Measurements from ENCODE around the gene MBTPS2. TPM values are rescaled to one million over a fixed set of nuclear protein-coding genes. Genes with fewer than 3 reads are reported as not detected.

The MBTPS2 gene
- total RNA-seq, result 10 to 100 TPM in 3 of 4 donors, 1 to 10 TPM in 1; 8.5 to 12.2 (median 10.4) TPM

DNA sequence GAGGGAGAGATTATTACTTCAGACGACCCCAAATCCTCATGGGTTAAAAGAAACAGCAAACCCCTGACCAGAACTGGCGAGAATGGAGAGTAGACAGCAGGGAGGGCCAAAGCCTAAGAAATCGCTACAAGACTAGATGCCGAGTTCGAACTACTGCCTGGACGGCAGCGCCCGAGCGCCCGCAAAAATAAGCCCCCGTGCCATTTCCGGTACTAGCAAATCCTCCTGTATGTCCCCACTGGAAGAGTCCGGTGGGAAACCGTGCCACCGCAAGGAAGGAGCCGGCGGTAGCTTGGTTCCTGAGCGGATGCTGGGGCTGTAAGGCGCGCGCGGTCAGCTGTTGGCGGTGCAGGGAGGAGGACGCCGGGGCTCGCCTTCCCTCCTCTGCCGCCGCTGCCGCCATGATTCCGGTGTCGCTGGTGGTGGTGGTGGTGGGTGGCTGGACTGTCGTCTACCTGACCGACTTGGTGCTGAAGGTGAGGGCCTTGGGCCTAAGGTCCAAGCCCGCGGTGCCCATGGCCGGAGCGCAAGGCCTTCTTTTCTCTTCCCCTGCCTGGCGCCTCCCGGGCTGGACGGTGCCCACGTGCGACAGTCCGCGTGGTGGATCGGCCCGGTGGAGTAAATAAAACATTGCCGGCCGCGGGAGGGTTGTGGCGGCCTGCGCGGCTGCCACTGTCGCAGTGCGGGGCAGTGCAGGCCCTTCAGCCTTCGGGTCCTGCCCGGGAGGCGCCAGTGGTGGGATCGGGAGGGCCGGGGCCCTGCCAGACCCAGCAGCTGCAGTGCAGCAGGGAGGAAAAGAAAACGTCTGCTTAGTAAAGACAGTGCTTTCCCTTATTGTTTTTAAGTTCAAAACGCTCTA lies at the start of gene MBTPS2:
MBTPS2 (plus strand) TSS at position 284 of the 859 bp plus-strand sequence; CDS start at position 402, 118 bp downstream.
- TF ChIP-seq CTCF (IDR thresholded peaks at IDR 0.05; ENCODE audit: low read depth), result no peak

DNA sequence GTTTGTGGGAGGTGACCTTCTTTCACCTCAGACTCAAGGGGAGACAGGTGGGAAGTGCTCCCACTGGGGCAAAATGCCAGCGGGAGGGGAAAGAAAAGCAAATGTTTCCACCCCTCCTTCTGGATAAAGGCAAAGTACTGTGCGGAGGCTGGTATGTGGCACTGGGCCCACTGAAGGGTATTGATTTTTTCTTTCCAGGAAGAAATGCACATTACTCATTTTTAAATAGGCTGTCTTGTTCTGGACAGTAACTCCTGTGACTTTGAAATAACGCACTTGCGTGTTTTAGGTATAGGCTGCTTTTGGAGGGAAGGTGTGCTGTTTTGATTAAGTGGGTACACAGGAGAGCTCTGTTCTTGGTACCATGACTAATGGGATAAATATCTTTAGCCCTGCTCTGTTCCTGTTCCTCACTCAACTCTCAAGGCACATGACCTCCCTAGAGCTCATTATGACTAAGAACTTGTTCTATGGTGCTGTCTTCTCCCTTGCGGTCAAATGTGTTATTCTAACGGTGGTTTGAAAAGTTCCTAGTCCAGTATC lies 40.7 kb upstream of the MBTPS2 start:
- TF ChIP-seq CTCF (IDR thresholded peaks at IDR 0.05; ENCODE audit: low read depth), result no peak

GRCh38 chrX:21799767-21800166 lies 39.6 kb upstream of the MBTPS2 start:
- TF ChIP-seq CTCF (IDR thresholded peaks at IDR 0.05; ENCODE audit: low read depth), result no peak

DNA sequence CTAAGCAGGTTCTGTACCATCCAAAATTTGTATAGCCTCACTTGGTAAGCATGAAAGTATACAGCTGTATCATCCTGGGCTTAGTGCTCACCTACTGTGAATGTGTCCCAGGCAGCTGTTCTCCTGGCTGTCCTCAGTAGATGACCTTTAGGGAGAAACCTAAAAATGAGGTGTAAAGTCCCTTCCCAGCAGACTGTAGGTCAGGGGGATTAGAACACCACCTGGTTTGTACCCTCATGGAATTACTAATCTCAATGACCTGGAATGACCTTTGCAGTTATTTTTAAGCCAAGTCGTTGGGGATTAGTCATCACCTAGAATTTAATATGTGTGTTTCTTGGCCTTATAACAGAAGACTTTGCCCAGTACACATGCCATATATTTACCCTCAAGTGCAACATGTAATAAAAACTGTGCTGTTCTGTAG lies 39.1 kb upstream of the MBTPS2 start:
- no peak for TF ChIP-seq CTCF (IDR thresholded peaks at IDR 0.05; ENCODE audit: low read depth)

DNA sequence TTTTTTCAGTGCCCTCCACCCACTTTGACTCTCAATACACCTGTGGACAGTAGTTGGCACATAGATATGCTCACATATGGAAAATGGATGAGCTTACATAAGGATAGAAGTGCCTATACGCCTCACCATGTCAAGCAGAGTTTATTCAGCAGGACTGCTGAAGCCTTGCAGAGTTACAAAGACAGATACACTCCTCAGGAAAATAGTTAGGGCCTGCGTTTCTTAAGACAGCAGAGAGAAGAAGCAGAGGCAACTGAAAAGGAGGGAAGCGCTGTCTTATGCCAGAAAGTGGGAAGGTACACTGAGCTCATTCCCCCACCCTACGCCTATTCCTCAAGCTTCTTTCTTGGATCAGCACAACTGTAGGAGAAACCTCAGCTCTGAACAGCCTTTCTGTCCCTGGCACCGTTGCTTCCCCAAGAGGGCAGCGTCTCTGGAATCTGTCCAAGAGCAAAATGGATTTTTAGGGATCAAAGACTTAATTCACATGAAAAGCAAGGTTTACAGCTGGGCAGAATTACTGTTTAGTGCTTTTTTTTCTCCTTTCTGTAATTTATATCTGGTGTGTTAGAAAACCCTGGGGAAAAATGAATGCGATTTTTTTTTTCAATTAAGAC lies 37.3 kb upstream of the MBTPS2 start:
- TF ChIP-seq CTCF (IDR thresholded peaks at IDR 0.05; ENCODE audit: low read depth), result no peak

DNA sequence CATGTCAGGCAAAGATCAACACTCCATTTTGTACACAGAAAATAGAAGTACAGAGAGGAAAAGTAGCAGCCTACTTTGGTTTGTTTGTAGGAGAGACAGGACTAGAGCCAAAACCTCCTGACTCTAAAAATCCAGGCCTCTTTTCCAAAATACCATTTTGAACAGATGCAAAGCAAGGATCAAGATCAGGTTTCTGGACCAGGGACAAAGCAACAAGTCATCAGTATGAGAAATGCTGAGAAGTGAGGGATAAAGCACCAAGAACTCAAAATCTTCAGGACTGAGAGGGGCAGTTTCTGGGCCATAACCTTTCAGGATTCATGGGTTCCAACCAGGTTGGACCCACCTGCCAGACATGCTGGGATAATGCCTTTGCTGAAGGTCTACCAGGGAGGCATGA lies 36.6 kb upstream of the MBTPS2 start:
- TF ChIP-seq CTCF (IDR thresholded peaks at IDR 0.05; ENCODE audit: low read depth), result no peak

DNA sequence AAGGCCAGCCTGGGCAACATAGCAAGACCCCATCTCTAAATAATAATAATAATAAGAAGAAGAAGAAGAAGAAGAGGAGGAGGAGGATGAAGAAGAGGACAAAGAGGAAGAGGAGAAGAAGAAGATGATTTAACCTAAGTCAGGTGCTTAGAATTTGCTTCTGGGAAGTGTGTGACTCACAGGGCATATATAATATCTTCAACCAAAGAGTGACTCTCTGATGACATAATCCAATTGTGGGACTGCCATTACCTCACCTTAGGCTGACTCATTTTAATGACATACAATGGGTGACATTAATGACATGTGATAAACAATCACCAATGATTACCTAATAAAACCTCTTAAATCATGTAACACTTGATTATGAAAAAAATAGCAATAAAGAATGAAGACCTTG lies 32.7 kb upstream of the MBTPS2 start:
- TF ChIP-seq CTCF (IDR thresholded peaks at IDR 0.05; ENCODE audit: low read depth), result no peak
